Neural crest cell (in vitro differentiated cells): ENCODE data around the gene TRPM3. TPM values are rescaled to one million over a fixed set of nuclear protein-coding genes. Genes with fewer than 3 reads are reported as not detected.

Experiments
- DNase-seq: peaks from one replicate; pipeline ENCODE4 v3.0.0; 2021; ENCODE audit warnings: low read depth, mixed read lengths, low spot score
- H3K27ac Mint-ChIP-seq: one replicate; pipeline ENCODE4 v1.8.0; 2021; ENCODE audit warnings: mild to moderate bottlenecking, mixed read lengths; ENCODE audit not compliant: unreplicated experiment
- H3K27me3 Mint-ChIP-seq: 2 replicates; pipeline ENCODE4 v1.8.0; 2021; ENCODE audit warnings: low read depth, mild to moderate bottlenecking, mixed read lengths
- H3K36me3 Mint-ChIP-seq: 2 replicates; pipeline ENCODE4 v1.8.0; 2021; ENCODE audit warnings: low read depth, mild to moderate bottlenecking, mixed read lengths
- H3K4me1 Mint-ChIP-seq: 2 replicates; pipeline ENCODE4 v1.8.0; 2021; ENCODE audit warnings: mixed read lengths
- H3K4me3 Mint-ChIP-seq: one replicate; pipeline ENCODE4 v1.8.0; 2021; ENCODE audit warnings: mild to moderate bottlenecking, mixed read lengths
- H3K9me3 Mint-ChIP-seq: 2 replicates; pipeline ENCODE4 v1.8.0; 2021; ENCODE audit warnings: mixed read lengths
- CTCF ChIP-seq: fragments of 200-600 bp; sonication (generic); conservative IDR thresholded peaks from 2 replicates; pipeline ENCODE4 v1.5.0; 2021; ENCODE audit warnings: antibody characterized with exemption, mild to moderate bottlenecking
- total RNA-seq: library from RNA; stranded (reverse); gene quantifications from 2 replicates; pipeline ENCODE4 v1.2.1, GENCODE V29; 2021

Gene TRPM3
- total RNA-seq, 1 donor from 2014 or later = 1.4 TPM

DNA sequence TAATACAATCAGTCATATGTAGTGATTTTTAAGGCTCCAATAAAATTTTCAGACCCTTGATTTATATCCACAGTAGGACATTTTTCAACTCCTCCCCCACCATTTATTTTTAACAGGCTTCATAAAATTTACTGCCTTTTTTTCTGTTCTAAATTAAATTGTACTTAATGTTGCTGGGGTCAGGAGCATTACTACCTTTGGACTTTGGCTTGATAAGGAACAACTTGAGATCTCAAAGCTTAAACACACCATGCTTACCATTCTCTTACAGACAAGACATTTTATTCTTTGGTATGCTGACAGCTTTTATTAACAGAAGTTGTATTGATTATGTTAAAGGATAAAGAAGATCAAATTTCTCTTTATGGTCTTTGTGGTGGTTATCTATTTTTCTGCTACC is 30.5 kb downstream of the TRPM3 start:
- Mint-ChIP-seq H3K4me1 (no peaks in the 10 kb centered on the region), H3K27me3 (no peaks in the 10 kb centered on the region), H3K9me3 (peaks cover under 1% of the 10 kb centered on the region), H3K4me3 (no peak overlapping the region), H3K36me3 (no peaks in the 10 kb centered on the region), H3K27ac (no peak overlapping the region)
- DNase-seq = no peak
- no peak for TF ChIP-seq CTCF

- DNase-seq = no peak
- no peaks in the 10 kb centered on the region for H3K27me3 Mint-ChIP-seq
- H3K36me3 Mint-ChIP-seq = no peaks in the 10 kb centered on the region
- no peaks in the 10 kb centered on the region for H3K9me3 Mint-ChIP-seq
- H3K27ac Mint-ChIP-seq = no peak overlapping the region
- H3K4me3 Mint-ChIP-seq = no peak overlapping the region
- H3K4me1 Mint-ChIP-seq = no peaks in the 10 kb centered on the region
- no peak for TF ChIP-seq CTCF
Observed at GRCh38 chr9:71079451-71079850, 42.0 kb downstream of the TRPM3 start.

DNA sequence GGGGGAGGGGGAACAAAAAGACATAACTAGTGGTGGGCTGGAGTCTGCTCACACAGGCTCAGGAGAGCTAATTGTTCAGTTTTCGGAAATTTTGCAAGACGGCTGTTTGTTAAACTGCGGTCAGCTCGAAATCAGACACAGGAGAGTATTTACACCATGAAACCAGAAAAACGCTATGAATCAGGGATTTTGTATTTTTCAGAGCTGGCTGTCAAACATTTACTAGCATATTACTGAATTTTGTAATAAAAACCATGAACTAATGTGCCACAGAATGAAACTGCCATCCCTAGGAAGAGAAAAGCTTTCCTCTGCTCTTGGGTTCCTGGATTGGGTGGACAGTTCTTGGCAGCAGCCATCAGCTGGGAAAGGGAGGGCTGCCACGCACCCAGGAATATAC is 45.3 kb downstream of the TRPM3 start:
- Mint-ChIP-seq H3K9me3 (no peaks in the 10 kb centered on the region), H3K27ac (no peak overlapping the region), H3K36me3 (no peaks in the 10 kb centered on the region), H3K27me3 (no peaks in the 10 kb centered on the region), H3K4me1 (no peaks in the 10 kb centered on the region), H3K4me3 (no peak overlapping the region)
- no peak for TF ChIP-seq CTCF
- no peak for DNase-seq

DNA sequence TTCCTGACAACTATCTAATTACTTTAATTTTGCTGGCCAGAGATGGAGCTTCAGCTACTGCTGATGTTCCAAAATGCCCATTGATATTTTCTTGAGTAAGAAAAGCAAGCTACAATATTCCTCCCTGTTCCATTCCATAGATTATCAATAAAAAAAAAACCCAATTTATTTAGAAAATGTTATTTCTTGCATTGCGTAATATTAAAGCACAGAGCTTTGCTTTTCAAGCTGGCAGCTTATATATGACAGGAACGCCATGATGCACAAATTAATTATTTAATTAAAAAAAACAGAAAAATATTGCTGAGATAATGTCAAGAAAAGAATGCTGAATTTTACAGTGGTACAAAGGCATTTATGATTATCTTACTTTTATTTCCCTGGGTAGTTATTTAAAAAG is 47.9 kb downstream of the TRPM3 start:
- Mint-ChIP-seq H3K4me3 (no peak overlapping the region), H3K4me1 (peaks cover 3% of the 10 kb centered on the region), H3K27me3 (no peaks in the 10 kb centered on the region), H3K36me3 (no peaks in the 10 kb centered on the region), H3K27ac (no peak overlapping the region), H3K9me3 (no peaks in the 10 kb centered on the region)
- no peak for DNase-seq
- no peak for TF ChIP-seq CTCF

DNA sequence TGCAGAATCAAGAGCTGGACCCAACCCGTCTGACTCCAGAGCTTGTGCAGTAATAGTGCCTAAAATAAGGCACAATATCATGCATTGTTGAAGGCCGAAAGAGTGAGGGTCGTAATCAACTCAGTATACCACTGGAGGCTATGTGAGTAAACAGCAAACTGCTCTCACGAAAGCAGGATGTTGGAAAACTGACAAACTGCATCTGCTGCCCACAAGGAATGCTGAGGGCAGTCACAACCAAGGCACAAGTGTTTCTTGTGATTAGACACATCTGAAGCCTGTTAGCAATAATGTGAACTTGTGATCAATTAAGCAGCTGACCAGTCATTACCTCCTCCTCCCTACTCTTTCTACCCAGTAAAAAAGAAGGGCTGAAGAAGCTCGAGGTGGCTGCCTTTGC is 48.8 kb downstream of the TRPM3 start:
- no peak for TF ChIP-seq CTCF
- Mint-ChIP-seq H3K4me1 (peaks cover 3% of the 10 kb centered on the region), H3K9me3 (no peaks in the 10 kb centered on the region), H3K4me3 (no peak overlapping the region), H3K27ac (no peak overlapping the region), H3K36me3 (no peaks in the 10 kb centered on the region), H3K27me3 (no peaks in the 10 kb centered on the region)
- no peak for DNase-seq

DNA sequence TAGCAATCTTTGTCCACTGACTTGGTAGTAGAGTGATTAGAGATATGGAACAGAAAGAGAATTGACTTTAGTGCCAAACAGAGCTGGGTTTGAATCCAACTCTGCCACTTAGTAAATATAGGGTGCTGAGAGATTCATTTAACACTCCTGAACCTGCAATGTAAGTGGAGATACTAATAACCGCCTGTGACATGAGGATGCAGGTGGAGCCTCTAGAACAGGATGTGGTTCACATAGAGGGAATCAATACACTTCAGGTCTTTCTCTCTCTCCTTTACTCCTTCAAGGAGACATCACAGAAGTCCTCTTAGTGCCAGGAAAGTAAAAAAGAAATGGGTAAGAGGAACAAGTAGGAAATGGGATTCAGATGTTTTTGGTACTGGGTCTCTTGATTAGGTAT is 49.8 kb downstream of the TRPM3 start:
- Mint-ChIP-seq H3K27ac (no peak overlapping the region), H3K4me3 (no peak overlapping the region), H3K4me1 (peaks cover 3% of the 10 kb centered on the region), H3K27me3 (no peaks in the 10 kb centered on the region), H3K36me3 (no peaks in the 10 kb centered on the region), H3K9me3 (no peaks in the 10 kb centered on the region)
- no peak for TF ChIP-seq CTCF
- no peak for DNase-seq
